Urinary bladder (tissue), 4 donors: ENCODE data around the gene APOL2. TPM values are rescaled to one million over a fixed set of nuclear protein-coding genes. Genes with fewer than 3 reads are reported as not detected.
"Not testable (repeated sequence)": the region's sequence is repeated elsewhere in the genome, so short reads cannot be mapped to it uniquely, and the experiment has no call there.

Experiments
- DNase-seq: peaks from one replicate; pipeline ENCODE4 v3.0.0-alpha.2; 2015; ENCODE audit errors: extremely low spot score
- H3K27ac ChIP-seq: one replicate; pipeline ENCODE4 v1.5.1; 2013; ENCODE audit warnings: low read depth, mild to moderate bottlenecking, moderate library complexity
- H3K36me3 ChIP-seq: one replicate; pipeline ENCODE4 v1.6.1; 2013; ENCODE audit warnings: mild to moderate bottlenecking, moderate library complexity; ENCODE audit not compliant: insufficient read depth
- H3K4me1 ChIP-seq: one replicate; pipeline ENCODE4 v1.6.1; 2013; ENCODE audit warnings: mild to moderate bottlenecking, moderate library complexity; ENCODE audit not compliant: insufficient read depth
- H3K4me3 ChIP-seq: one replicate; pipeline ENCODE4 v1.5.1; 2013; ENCODE audit warnings: low read depth, low read length
- WGBS: extraction: QIAGEN DNeasy Blood & Tissue Kit; methylation state at CpG from one replicate; pipeline ENCODE4 v1.1.7; 2013; 5-methylcytosine and 5-hydroxymethylcytosine counted together
- polyA plus RNA-seq: library from polyadenylated mRNA; stranded (reverse); fragments of 200-250 nt; gene quantifications from one replicate; pipeline ENCODE4 v1.2.3, GENCODE V29; 2013
- small RNA-seq: library from RNA; depleted of rRNA; stranded (forward); fragments of <200 nt; gene quantifications from one replicate; pipeline ENCODE3, GENCODE V24; 2014
- total RNA-seq: library from RNA; depleted of rRNA; stranded (reverse); fragments of >200 nt; gene quantifications from one replicate; pipeline ENCODE4 v1.2.3, GENCODE V29; 2014
- donor health status: healthy with polysubstance abuse.
- donor health status: healthy.

APOL2 gene
- total and polyA plus RNA-seq, 2 donors: 35.5 to 46.1 TPM

GRCh38 chr22:36187862-36188261 lies 51.5 kb downstream of the APOL2 start:
- 98% methylated on average over 3 of the region's 6 CpGs for WGBS
- H3K4me1 ChIP-seq, H3K36me3 ChIP-seq, H3K27ac ChIP-seq, H3K4me3 ChIP-seq, DNase-seq: not testable (repeated sequence)

- WGBS: 85% methylated on average over 14 of the region's 14 CpGs
- DNase-seq: no peak
- Histone ChIP-seq H3K4me1 (no peaks in the 10 kb centered on the region), H3K27ac (no peak overlapping the region), H3K4me3 (no peak overlapping the region), H3K36me3 (no peaks in the 10 kb centered on the region)
Observed at GRCh38 chr22:36185828-36186624, 53.3 kb downstream of the APOL2 start.

- no peak overlapping the region for H3K4me3 ChIP-seq
- DNase-seq: no peak
Observed at GRCh38 chr22:36184433-36185025, 54.8 kb downstream of the APOL2 start.

GRCh38 chr22:36183446-36183845 lies 55.9 kb downstream of the APOL2 start:
- Histone ChIP-seq H3K4me3 (no peak overlapping the region), H3K27ac (no peak overlapping the region), H3K36me3 (no peaks in the 10 kb centered on the region), H3K4me1 (no peaks in the 10 kb centered on the region)
- WGBS: 97% methylated on average over 7 of the region's 7 CpGs
- no peak for DNase-seq

More at GRCh38 chr22:36184433-36185025, 54.8 kb downstream of the APOL2 start:
- Histone ChIP-seq H3K27ac (no peak overlapping the region), H3K36me3 (no peaks in the 10 kb centered on the region), H3K4me1 (no peaks in the 10 kb centered on the region)
- 80% methylated on average over 10 of the region's 10 CpGs for WGBS

GRCh38 chr22:36182857-36183256 lies 56.5 kb downstream of the APOL2 start:
- Histone ChIP-seq H3K4me1 (no peaks in the 10 kb centered on the region), H3K4me3 (no peak overlapping the region), H3K36me3 (no peaks in the 10 kb centered on the region), H3K27ac (no peak overlapping the region)
- 74% methylated on average over 6 of the region's 6 CpGs for WGBS
- DNase-seq: no peak

- Histone ChIP-seq H3K27ac (no peak overlapping the region), H3K36me3 (no peaks in the 10 kb centered on the region), H3K4me1 (no peaks in the 10 kb centered on the region), H3K4me3 (no peak overlapping the region)
- WGBS: 70% methylated on average over 7 of the region's 7 CpGs
- no peak for DNase-seq
Observed at GRCh38 chr22:36182056-36182455, 57.3 kb downstream of the APOL2 start.

GRCh38 chr22:36180928-36181327 lies 58.4 kb downstream of the APOL2 start:
- no peak for DNase-seq
- H3K27ac ChIP-seq: no peak overlapping the region
- H3K36me3 ChIP-seq: no peaks in the 10 kb centered on the region
- WGBS: 96% methylated on average over 6 of the region's 6 CpGs
- no peak overlapping the region for H3K4me3 ChIP-seq
- H3K4me1 ChIP-seq: no peaks in the 10 kb centered on the region

GRCh38 chr22:36180038-36180880 lies 59.1 kb downstream of the APOL2 start:
- DNase-seq: no peak
- Histone ChIP-seq H3K36me3 (no peaks in the 10 kb centered on the region), H3K4me3 (no peak overlapping the region), H3K27ac (no peak overlapping the region), H3K4me1 (no peaks in the 10 kb centered on the region)
- WGBS: 65% methylated on average over 22 of the region's 22 CpGs

- DNase-seq: no peak
- WGBS: 82% methylated on average over 3 of the region's 3 CpGs
Observed at GRCh38 chr22:36177160-36177559, 62.2 kb downstream of the APOL2 start.

More at GRCh38 chr22:36177160-36177559, 62.2 kb downstream of the APOL2 start:
- no peaks in the 10 kb centered on the region for H3K4me1 ChIP-seq
- H3K36me3 ChIP-seq: no peaks in the 10 kb centered on the region
- H3K4me3 ChIP-seq: no peak overlapping the region
- no peak overlapping the region for H3K27ac ChIP-seq

Small RNA genes lying within 50 kb of the gene (small RNA-seq; reads per million reads assigned to genes)
- gene MIR6819: not detected

Other genes with a start within 250 kb of the APOL2 start
- 278 TPM for gene RBFOX2, start 210.7 kb downstream of the APOL2 start, total RNA-seq
- 86.5 TPM for gene RBFOX2, start 210.7 kb downstream of the APOL2 start, polyA plus RNA-seq
- gene APOL3, start 78.8 kb downstream of the APOL2 start, total RNA-seq: 25.4 TPM
- 42.6 TPM for gene APOL3, start 78.8 kb downstream of the APOL2 start, polyA plus RNA-seq
- gene APOL4, start 37.7 kb downstream of the APOL2 start, total RNA-seq: 33.9 TPM
- gene APOL4, start 37.7 kb downstream of the APOL2 start, polyA plus RNA-seq: 12.4 TPM
- gene APOL1, start 13.6 kb upstream of the APOL2 start, total RNA-seq: 22.9 TPM
- 71.5 TPM for gene APOL1, start 13.6 kb upstream of the APOL2 start, polyA plus RNA-seq
- 150 TPM for gene MYH9, start 148.4 kb upstream of the APOL2 start, total RNA-seq
- gene MYH9, start 148.4 kb upstream of the APOL2 start, polyA plus RNA-seq: 258 TPM
- 10.9 TPM for gene TXN2, start 242.1 kb upstream of the APOL2 start, total RNA-seq
- gene TXN2, start 242.1 kb upstream of the APOL2 start, polyA plus RNA-seq: 98.5 TPM